Measurements from ENCODE around the gene LIMD2.

Gene LIMD2

GRCh38 chr17:63697341-63698286, 2.3 kb downstream of the LIMD2 start:
- no peak overlapping the region for H3K4me3 ChIP-seq (replicated peaks; ENCODE audit: low read depth, low read length)
- TF ChIP-seq CTCF (IDR thresholded peaks at IDR 0.05; ENCODE audit: low read depth, low read length, missing control alignments) = peak; percentile 51
- no peak for DNase-seq (ENCODE audit: extremely low read depth, low read depth)

DNA sequence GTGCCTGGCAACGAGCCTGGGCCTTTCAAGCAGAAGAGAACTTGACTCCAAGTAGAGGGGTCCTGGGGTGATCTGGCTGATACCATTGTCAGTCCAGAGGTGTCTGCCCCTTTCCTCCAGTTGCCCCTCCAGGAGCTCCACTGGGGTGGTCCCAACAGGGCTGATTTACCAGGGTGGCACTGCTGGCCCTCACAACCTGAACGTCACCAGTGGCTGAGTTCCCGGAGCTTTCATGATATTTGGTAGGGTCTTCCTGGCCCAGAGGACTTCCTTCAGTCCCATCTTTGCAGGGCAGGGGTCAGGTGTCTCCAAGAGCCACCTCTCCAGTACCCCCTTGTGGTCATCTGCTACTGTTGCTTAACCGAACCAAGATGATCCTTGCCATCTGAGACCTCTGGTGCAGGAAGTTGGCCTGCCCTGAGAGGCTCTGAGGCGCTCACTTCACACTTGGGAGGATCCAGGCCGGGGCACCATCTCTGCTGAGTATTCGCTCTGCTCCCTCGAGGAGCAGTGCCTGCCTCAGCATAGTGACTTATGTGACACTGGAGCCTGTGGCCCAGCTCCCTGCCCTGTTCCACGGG, 3.5 kb downstream of the LIMD2 start:
- no peak for DNase-seq (ENCODE audit: extremely low read depth, low read depth)
- peak; percentile 53 for TF ChIP-seq CTCF (IDR thresholded peaks at IDR 0.05; ENCODE audit: low read depth, low read length, missing control alignments)
- H3K4me3 ChIP-seq (replicated peaks; ENCODE audit: low read depth, low read length) = no peak overlapping the region

- H3K4me3 ChIP-seq (replicated peaks; ENCODE audit: low read depth, low read length) = no peak overlapping the region
- TF ChIP-seq CTCF (IDR thresholded peaks at IDR 0.05; ENCODE audit: low read depth, low read length, missing control alignments) = no peak
- no peak for DNase-seq (ENCODE audit: extremely low read depth, low read depth)
These were observed 4.0 kb downstream of the LIMD2 start for GRCh38 chr17:63695889-63696288.

GRCh38 chr17:63694950-63695773, 4.8 kb downstream of the LIMD2 start:
- no peak for DNase-seq (ENCODE audit: extremely low read depth, low read depth)
- no peak for TF ChIP-seq CTCF (IDR thresholded peaks at IDR 0.05; ENCODE audit: low read depth, low read length, missing control alignments)
- H3K4me3 ChIP-seq (replicated peaks; ENCODE audit: low read depth, low read length) = no peak overlapping the region

GRCh38 chr17:63694229-63694949, 5.5 kb downstream of the LIMD2 start:
- TF ChIP-seq CTCF (IDR thresholded peaks at IDR 0.05; ENCODE audit: low read depth, low read length, missing control alignments) = no peak
- no peak for DNase-seq (ENCODE audit: extremely low read depth, low read depth)
- no peak overlapping the region for H3K4me3 ChIP-seq (replicated peaks; ENCODE audit: low read depth, low read length)

Measured in HFF-Myc (cell line).